Endothelial cell of hepatic sinusoid (primary cell): ENCODE data around the gene MAGEF1.

Source experiments
- in situ Hi-C: cut with HindIII; loops from 2 replicates; pipeline ENCODE4 v1.10.0; 2017; ENCODE audit warnings: low sequenced_read_pairs

Gene MAGEF1, protein sequence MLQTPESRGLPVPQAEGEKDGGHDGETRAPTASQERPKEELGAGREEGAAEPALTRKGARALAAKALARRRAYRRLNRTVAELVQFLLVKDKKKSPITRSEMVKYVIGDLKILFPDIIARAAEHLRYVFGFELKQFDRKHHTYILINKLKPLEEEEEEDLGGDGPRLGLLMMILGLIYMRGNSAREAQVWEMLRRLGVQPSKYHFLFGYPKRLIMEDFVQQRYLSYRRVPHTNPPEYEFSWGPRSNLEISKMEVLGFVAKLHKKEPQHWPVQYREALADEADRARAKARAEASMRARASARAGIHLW

DNA sequence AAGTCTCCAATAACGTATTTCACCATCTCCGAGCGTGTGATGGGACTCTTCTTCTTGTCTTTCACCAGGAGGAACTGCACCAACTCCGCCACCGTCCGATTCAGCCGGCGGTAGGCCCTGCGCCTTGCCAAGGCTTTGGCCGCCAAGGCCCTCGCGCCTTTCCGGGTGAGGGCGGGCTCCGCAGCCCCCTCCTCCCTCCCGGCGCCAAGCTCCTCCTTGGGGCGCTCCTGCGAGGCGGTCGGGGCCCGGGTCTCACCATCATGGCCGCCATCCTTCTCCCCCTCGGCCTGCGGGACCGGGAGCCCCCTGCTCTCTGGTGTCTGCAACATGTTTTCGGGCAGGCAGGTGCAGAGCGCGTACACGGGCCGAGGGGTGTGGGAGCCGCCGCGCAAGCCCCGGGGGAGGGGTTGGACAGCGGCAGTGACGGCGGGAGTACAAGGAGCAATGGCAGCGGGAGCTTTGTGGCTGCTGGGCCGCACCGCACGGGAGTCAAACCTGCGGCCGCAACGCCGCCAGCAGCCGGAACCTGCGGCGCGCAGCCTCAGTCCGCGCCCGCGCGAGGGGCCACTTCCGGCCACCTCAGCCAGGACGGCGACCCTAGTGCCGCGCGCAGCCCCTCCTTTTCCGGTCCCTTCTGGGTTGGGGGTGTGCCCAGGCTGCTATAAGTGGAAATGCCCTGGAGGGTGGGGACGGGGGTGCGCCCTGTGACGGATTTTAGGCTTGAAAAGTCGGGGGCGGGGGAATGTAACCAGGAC, at the start of gene MAGEF1:
Gene MAGEF1 (minus strand): TSS at position 572 of the 755 bp plus-strand sequence. CDS start 243 bp downstream, at position 329.
- in situ Hi-C loops, result no loop called here

DNA sequence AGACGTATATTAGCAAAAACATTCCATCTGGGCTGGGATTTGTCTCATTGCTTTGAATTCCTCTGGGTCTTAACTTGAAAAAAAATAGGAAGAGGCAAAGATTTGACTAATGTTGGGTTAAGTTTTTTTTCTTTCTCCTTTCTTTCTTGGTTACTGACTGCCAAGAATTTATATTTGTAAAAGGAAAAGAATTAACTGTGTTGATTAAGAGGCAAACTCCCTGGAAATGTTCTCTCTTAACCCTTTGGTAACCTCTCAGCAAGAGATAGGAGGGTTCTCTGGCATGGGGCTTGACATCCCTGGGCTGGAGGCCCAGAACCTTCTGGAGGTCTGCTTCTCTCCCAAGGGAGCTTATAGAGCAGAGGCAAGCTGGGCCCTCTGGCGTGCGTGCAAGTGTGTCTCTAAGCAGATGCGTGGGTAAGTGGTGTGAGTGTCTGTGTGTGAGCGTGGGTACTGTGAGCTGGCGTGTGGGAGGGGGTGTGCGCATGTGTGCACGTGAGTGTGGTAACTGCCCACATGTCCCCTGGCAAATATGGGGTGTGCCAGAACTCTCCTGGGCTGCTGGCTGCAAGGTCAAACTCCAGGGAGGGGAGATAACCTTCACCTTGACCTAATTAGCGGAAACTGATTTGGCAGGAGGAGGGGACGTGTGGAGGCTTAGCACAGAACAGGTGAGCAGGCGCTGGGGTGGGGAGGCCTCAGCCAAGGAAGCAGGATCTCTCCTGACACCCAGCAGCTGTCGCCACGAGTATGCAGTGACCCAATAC, 49.4 kb upstream of the MAGEF1 start:
- in situ Hi-C loops, result no loop called here

DNA sequence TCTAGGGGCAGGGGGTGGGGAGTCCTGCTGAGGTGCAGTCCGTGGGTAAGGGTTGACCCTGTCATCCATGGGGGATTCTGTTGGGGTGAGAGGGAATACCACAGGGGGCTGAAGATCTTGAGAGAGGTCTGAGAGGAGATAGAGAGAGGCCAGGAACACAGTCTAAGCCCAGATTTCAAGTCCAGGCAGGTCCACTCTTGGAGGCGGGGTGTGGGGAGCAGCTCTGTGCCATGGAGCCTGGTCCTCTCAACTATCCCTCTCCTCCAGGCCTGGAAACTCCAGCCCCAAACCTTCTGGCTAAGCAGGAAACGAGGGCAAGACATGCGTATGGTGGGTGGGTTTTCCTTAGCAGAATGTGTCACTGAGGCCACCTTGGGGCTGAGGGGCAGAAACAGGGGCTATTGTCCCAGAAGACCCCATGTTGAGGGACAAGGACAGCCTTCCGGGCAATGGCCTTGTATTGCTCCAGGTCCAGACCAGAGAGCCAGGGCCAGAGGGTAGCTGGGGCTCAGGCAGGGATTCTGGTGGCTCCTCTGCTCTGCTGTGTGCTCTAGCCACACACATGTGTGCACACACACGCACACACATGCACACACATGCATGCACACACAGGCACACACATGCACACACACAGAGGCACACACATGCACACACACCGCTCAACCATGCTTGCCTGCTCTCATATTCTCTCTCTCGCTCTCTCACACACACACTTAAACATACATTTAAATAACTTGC, 48.6 kb upstream of the MAGEF1 start:
- in situ Hi-C loops, result no loop called here

DNA sequence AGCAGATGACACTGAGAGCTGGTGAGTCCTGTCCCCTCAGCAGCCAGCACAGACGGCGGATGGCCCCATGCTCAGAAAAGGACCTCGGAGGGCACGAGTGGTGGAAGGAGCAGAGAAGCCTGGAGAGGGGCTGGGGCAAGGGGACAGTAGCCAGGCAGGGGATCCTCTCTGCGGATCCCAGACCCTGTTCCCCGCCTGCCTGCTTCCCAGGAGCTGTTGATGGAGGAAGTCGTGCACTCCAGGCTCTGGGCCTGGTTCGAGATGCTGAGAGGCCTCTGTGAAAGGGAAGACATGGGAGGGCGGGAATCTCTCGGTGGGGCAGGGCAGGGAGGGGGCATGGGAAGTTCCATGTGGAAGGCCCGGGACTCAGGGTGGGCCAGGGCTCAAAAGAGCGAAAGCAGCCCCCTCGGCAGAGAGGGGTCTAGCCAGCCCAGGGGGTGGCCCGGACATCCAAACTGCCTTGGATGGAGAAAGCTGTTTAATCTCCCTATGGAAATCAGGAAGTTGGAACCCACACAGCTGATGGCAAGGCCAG, 47.9 kb upstream of the MAGEF1 start:
- in situ Hi-C loops, result no loop called here

DNA sequence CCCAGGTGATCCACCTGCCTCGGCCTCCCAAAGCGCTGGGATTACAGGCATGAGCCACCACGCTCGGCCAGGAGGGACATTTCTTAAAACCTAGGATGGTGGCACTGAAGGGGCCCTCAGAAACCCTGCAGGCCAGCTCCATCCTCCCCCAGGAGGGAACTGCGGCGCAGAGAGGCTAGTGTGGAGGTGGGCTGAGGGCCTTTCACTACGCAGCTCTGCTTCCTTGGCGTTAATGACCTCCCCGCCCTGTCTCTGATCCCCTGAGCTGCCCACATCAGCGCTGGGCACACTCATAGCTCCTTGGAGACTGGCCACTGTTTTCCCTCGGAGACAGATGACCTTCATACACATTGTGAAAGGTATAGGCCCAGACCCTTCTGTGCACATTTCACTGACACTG, 46.2 kb upstream of the MAGEF1 start:
- in situ Hi-C loops, result no loop called here

DNA sequence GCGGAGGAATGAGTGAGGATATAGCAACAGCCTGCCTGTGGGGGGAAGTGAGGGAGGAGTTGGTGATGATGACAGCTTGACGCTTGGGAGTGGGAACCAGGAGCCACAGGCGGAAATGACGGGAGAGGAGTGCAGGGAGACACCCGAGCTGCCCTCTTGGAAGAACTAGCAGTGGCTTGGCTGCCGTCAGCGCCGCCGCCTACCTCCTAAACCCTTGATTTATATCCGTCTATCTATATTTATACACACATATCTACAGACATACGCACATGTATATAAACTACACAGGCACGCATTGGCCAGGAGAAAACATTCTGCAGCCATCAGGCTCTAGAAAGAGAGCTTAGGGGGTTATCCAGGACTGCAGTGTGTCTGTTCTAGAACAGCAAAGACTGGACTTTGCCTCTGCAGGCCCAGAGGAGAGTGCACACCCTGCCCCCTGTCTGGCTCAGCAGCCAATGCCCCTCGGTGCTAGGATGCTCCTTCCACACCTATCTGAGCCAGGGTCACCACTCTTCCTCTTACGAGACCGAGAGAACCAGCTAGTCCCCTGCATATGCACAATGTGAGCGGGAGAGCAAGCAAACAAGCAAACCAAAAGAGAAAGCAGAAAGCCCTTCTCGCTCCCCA, 45.3 kb upstream of the MAGEF1 start:
- in situ Hi-C loops, result no loop called here

DNA sequence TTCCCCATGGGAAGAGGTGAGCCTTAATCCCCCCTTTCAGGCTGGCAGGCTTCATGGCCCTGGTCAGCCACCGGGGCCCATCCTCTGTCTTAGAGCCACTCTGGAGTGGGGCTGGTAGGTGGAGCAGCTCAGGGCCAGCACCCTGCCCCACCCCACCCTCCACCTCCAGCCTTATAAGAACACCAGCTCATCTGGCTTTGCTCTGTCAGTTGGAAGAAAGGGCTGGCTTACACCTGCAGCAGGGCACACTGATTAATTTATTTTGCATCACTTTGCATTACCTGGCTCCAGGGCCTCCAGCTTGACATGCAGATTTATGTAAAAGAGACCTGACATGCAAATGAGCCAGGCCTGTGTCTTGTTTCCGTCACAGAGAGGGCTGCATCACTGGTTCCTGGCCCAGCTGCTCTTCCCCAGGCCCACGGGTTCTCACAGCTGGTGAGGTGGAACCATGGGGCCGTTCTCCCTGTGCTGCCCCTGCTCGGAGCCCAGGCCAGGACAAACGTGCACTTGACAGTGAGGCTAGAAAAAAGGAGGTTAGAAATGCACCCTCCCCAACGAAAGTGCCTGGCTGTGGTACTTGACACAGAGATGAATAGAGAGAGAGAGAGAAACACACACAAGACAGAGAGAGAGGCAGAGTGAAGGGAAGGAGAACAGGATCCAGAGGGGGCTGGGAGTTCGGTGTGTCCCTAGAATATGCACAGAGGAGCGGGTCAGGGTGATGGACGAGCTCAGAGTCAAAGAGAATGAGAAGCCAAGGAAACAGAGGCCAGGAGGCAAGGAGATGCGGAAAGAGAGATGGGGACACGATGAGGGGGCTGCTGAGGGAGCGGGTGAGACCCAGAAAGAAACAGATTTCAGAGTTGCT, 44.5 kb upstream of the MAGEF1 start:
- in situ Hi-C loops, result no loop called here

DNA sequence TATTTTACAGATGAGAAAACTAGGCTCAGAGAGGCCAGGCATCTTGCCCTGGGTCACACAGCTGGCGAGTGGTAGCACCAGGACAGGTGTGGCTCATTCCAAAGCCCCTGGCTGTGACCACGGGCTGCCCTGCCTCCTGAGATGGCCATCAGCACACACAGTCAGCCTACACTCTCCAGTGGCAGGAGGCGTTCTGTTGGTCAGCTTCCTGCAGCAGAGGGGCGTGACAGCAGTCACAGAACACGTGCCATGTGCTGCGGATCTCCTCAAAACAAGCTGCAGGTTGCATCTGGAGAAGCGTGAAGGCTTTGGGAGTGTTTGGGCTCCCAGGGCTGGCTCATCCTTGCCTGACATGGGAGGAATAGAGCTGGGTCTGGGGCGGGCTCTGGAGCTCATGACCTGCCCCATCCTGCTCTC, 43.5 kb upstream of the MAGEF1 start:
- in situ Hi-C loops, result no loop called here

DNA sequence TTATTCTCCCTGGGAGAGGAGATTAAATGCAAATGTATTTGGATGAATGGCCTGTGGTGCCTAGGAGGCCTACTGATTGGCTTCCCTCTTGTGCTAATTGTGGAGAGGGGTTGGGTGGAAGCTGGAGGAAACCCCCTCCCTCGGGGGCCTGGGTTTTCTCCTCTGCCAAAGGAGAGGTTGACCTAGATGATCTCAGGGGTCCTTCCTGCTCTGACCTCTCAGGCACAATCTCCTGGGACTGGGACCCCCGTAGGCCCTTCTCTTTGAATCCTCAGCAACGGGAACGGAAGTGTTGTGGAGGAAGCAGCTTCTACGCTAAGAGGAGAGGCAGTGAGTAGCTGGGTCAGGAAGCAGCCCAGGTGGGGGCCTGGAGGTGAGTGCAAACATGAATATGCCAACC, 40.5 kb upstream of the MAGEF1 start:
- in situ Hi-C loops, result no loop called here

DNA sequence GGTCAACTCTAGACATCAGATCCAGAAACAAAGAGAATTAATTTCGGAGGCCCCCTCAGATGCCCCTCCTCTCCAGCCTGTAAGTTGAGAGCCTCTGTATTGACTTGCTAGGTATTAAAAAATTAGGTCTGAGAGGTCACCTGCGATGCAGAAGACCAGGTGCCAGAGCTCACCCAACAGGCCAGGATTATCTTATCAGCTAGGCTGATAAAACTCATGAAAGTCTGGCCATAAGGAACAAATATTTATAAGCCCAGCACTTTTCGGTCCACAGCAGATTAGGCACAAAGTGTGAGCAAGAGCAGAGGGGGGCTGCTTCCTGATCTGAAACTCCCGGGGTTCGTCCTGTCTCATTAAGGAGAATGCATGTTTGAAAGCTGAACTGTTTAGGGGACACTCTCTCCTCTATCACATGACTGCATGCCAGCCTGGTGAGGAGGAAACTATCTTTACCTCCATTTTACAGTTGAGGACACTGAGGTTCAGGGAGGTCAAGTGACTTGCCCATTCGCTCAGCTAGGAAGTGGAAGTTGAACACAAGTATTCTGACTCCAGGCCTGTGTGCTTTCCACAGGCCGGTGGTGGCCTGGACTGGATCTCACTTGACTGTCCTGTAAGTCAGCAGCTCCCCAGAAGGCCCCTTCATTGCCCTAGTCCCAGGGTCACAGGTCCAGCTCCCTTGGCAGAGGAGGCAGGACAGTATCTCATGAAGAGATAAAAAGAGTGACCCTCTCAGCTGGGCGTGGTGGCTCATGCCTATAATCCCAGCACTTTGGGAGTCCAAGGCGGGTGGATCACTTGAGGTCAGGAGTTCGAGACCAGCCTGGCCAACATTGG, 39.6 kb upstream of the MAGEF1 start:
- in situ Hi-C loops, result no loop called here

DNA sequence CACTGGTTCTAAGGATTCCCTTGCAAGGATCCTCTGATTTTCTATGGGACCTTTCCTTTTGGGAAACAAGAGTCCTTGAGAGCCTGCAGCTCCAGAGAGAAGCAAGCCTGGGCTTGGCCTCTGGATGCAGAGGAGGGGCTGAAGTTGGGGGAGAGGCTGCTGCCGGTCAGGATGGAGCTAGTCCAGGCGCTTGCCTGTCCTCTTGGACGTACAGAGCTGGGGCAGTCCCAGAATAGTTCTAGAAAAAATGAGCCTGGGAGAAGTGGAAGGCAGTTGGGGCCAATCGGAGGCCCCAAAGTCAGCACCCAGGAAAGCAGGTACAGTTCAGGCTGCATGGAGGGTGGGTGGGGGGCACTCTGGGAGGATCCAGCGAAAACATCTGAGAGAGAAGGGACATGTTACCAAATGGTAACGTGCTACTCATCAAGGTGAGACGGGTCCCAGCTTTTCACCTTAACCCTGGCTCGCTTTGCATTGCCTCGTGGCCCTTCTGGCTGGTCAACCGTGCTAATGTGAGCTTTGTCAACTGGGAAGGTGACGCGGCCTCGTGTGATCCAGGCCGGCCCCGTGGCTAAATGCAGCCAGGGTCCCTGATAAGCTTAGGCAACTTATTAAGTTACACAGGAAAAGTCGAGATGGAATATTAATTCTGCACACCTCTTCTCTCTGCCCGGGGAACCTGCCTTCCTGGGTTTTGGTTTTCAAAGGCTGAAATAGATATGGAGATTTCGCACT, 38.7 kb upstream of the MAGEF1 start:
- in situ Hi-C loops, result no loop called here

DNA sequence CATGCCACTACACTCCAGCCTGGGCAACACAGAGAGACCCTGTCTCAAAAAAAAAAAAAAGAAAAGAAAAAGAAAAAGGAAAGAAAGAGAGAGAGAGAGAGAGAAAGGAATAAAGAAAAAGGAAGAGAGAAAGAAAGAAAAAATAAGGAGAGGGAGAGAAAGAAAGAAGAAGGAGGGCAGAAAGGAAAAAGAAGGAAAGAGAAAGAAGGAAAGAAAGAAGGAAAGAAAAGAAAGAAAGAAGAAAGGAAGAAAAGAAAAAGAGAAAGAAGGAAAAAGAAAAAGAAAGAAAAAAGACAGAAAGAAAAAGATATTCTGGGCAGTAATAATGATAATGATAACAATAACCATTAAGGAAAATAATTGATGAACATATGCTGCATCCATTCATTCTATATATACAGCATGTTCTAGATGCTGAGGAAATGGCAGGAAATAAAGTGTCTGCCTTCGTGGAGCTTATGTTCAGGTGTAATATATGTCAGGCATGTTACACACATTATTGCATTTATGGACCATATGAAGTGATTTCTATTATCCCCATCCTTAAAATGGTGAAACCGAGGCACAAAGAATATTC, 37.4 kb upstream of the MAGEF1 start:
- in situ Hi-C loops, result no loop called here

DNA sequence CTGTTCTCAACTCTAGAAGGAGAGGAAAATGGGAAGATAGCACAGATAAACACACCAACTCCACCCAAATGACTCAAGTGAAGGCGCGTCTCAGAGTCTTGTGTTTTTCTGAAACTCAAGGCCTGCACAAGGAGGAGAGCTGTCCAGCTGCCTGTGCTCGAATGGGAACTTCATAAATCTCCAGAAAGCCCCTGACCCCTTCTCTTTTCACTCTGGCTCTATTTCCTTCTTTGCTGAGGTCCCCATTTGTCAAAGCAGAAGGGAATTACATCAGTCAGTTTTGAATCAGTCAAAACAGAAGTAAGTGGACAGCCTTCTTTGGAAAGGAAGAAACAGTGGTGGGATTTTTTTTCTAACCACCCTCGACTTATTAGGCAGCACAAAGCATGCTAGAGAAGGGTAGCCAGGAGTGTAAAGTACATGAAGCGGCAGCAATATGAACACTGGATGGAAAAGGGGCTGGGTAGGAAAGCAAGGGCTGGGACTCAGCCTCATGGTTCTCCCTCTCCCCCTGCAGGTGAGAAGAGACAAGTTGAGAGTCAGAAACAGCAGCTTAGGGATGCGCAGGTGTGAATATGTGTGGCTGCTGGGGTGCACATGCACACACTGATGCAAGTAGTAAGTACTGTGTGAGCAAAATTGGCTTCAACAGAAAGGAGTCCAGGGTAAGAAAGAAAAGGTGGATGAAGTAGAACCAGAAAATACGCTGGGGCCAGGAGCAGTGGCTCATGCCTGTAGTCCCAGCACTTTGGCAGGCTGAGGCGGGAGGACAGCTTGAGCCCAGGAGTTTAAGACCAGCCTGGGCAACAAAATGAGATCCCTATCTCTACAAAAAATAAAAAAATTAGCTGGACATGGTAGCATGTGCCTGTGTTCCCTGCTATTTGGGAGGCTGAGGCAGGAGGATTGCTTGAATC, 36.6 kb upstream of the MAGEF1 start:
- in situ Hi-C loops, result no loop called here

DNA sequence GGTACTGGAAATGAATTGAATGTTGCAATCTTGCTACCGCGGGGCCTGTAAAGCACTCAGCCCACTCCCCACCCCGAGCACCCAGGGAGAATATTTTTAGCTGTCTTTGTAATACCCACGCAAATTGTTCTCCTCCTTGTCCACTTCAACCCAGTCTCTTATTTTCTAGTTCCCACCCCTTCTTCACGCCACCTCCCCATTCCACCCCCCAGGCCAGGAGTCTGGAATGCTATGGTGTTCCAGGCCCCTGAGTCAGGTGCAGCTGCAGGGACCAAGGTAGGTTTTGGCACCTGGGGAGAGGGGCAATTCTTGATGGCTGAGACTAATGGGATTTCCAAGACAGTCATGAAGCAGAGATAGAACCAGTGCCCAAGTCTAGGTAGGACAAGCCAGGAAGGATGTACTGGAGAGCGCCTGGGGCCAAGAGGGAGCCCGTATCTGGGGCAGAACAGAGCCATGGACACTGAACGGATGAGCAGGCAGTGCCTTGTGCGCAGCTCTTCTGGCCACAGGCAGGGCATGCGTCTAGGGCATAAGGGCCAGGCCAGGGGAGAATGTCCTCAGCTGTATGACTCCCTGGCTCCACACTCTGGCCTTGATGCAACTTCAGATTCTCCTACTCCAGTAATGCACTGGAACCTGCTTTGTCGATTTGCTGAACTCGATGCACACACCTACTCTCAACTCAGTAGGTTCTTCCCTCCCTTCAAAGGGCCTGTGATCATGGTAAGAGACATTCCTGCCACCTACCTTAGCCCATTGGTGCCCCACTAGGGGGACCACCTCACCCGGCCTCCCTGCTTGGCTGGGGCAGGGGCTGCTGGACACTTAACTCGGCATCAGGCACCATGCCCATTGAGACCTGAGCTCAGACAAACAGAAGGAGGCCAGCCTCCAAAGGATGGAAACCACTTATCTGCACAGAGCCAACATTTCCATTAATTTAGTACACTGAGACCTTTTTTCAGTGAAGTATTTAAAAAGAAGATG, 34.6 kb upstream of the MAGEF1 start:
- in situ Hi-C loops, result no loop called here

DNA sequence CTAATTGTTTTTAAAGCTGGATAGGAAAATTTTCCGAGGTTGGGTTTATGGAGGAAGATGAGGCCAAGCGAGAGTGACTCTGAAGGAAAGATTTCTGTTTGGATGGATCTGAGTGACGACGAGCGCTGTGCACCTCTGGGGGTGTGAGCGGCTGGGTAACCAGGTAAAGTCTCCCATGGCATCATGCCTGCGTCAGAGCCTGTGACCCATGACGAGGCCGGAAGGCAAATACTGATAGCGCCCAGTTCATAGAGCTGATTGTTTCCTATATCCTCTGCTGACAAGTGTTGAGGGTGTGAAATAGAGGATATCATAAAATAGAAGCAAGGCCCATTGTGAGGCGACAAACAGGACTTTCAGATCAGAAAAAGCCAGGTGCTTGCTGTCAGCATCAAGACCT, 33.7 kb upstream of the MAGEF1 start:
- in situ Hi-C loops, result no loop called here
